ENCODE measurements around the gene EXOC3.
"Not testable (repeated sequence)": the region's sequence is repeated elsewhere in the genome, so short reads cannot be mapped to it uniquely, and the experiment has no call there.

EXOC3 gene

GRCh38 chr5:414991-415927 lies 27.7 kb upstream of the EXOC3 start:
- peak overlapping the region; percentile 86 for H3K27ac ChIP-seq (replicated peaks)
- peak in 1 of 2 experiments; percentile 89 for DNase-seq (ENCODE audit: low read depth in 1 of 2, low spot score in 1 of 2)
- peak; percentile 43; the same call in 1 of the 2 replicates for TF ChIP-seq POLR2AphosphoS5 (IDR thresholded peaks at IDR 0.05; ENCODE audit: low read depth)
- H3K4me3 ChIP-seq (replicated peaks; ENCODE audit: insufficient read depth, low read length); H3K27me3 ChIP-seq (ENCODE audit: insufficient read depth, poor library complexity, severe bottlenecking): not testable (repeated sequence)

- peak overlapping the region; percentile 86 for H3K27ac ChIP-seq (replicated peaks)
- TF ChIP-seq REST (IDR thresholded peaks at IDR 0.05; ENCODE audit: insufficient replicate concordance, low read depth) (no peak), POLR2AphosphoS5 (IDR thresholded peaks at IDR 0.05; ENCODE audit: low read depth) (peak; percentile 55; the same call in 1 of the 2 replicates), GABPA (IDR thresholded peaks at IDR 0.05; ENCODE audit: low read depth) (no peak)
- peak in 1 of 2 experiments; percentile 42 for DNase-seq (ENCODE audit: low read depth in 1 of 2, low spot score in 1 of 2)
- H3K4me3 ChIP-seq (replicated peaks; ENCODE audit: insufficient read depth, low read length): no peak overlapping the region
- H3K27me3 ChIP-seq (ENCODE audit: insufficient read depth, poor library complexity, severe bottlenecking): no peaks in the 10 kb centered on the region
Observed at GRCh38 chr5:415928-416635, 26.9 kb upstream of the EXOC3 start.

DNA sequence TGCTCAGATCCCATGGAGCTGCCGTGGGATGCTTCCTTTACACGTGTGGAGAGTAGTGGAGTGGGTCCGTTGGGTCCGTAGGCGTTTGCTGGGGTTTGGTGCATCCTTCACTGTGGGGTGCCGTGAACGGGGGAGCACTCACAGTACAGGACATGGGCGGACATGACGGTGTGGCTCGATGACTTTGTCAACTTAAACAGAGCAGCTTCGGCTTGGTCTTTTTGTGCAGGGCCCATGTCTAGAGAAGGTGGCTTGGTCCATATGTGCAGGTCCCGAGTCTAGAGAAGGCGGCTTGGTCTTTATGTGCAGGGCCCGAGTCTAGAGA lies 26.4 kb upstream of the EXOC3 start:
- TF ChIP-seq, protein P1, sequence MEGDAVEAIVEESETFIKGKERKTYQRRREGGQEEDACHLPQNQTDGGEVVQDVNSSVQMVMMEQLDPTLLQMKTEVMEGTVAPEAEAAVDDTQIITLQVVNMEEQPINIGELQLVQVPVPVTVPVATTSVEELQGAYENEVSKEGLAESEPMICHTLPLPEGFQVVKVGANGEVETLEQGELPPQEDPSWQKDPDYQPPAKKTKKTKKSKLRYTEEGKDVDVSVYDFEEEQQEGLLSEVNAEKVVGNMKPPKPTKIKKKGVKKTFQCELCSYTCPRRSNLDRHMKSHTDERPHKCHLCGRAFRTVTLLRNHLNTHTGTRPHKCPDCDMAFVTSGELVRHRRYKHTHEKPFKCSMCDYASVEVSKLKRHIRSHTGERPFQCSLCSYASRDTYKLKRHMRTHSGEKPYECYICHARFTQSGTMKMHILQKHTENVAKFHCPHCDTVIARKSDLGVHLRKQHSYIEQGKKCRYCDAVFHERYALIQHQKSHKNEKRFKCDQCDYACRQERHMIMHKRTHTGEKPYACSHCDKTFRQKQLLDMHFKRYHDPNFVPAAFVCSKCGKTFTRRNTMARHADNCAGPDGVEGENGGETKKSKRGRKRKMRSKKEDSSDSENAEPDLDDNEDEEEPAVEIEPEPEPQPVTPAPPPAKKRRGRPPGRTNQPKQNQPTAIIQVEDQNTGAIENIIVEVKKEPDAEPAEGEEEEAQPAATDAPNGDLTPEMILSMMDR (IDR thresholded peaks at IDR 0.05; ENCODE audit: insufficient read depth, low read length): no peak
- TF ChIP-seq REST (IDR thresholded peaks at IDR 0.05; ENCODE audit: insufficient replicate concordance, low read depth) (no peak), GABPA (IDR thresholded peaks at IDR 0.05; ENCODE audit: low read depth) (no peak), SPI1 (IDR thresholded peaks at IDR 0.05; ENCODE audit: borderline replicate concordance, low read depth) (no peak), POLR2AphosphoS5 (IDR thresholded peaks at IDR 0.05; ENCODE audit: low read depth) (no peak)
- Histone ChIP-seq H3K27ac (replicated peaks) (peak overlapping the region; percentile 86; the same call in 1 of the 2 replicates), H3K27me3 (ENCODE audit: insufficient read depth, poor library complexity, severe bottlenecking) (no peaks in the 10 kb centered on the region), H3K4me3 (replicated peaks; ENCODE audit: insufficient read depth, low read length) (no peak overlapping the region)
- DNase-seq (ENCODE audit: low read depth in 1 of 2, low spot score in 1 of 2): no peak

DNA sequence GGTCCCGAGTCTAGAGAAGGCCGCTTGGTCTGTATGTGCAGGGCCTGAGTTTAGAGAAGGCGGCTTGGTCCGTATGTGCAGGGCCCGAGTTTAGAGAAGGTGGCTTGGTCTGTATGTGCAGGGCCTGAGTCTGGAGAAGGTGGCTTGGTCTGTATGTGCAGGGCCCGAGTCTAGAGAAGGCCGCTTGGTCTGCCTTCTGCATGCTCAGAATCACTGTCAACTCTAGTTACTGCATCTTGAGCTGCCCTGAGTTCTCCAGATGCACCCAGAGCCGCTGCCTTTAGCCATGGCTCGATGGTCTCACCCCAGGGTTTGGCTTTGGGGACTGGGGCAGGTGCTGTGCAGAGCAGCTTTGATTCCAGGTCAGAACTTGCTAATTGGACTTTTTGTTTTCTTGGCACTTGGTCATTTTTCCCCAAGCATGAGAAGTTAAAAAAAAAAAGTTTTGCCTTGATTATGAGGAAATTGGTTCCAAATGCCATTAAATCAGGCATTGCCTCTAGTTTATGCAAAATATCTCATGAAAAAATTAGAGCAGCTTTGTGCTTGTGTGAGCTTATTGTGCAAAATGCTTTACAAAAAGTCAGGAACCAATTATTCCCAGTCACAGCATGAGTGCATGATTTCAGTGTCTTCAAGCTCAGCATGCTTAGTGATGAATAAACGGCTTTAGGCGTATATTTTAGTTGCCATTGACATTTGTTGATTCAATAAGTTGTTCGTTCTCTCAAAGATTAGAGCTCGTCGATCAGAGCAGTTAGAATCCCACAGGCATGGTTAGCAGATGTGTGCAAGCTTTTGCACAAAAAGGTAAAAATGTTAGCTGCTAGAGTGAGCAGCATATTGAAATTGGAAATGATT lies 25.4 kb upstream of the EXOC3 start:
- TF ChIP-seq REST (IDR thresholded peaks at IDR 0.05; ENCODE audit: insufficient replicate concordance, low read depth) (no peak), POLR2AphosphoS5 (IDR thresholded peaks at IDR 0.05; ENCODE audit: low read depth) (no peak), GABPA (IDR thresholded peaks at IDR 0.05; ENCODE audit: low read depth) (no peak), SPI1 (IDR thresholded peaks at IDR 0.05; ENCODE audit: borderline replicate concordance, low read depth) (no peak)
- TF ChIP-seq, protein P1 (IDR thresholded peaks at IDR 0.05; ENCODE audit: insufficient read depth, low read length): no peak
- no peak overlapping the region for H3K4me3 ChIP-seq (replicated peaks; ENCODE audit: insufficient read depth, low read length)
- no peaks in the 10 kb centered on the region for H3K27me3 ChIP-seq (ENCODE audit: insufficient read depth, poor library complexity, severe bottlenecking)
- DNase-seq (ENCODE audit: low read depth in 1 of 2, low spot score in 1 of 2): no peak
- H3K27ac ChIP-seq (replicated peaks): peak overlapping the region; percentile 60

Data from HL-60 (cell line).